ENCODE measurements around the gene NPAS3. TPM values are rescaled to one million over a fixed set of nuclear protein-coding genes. Genes with fewer than 3 reads are reported as not detected.

Gene NPAS3
- total RNA-seq, 1 experiment from 2014 or later: not detected

DNA sequence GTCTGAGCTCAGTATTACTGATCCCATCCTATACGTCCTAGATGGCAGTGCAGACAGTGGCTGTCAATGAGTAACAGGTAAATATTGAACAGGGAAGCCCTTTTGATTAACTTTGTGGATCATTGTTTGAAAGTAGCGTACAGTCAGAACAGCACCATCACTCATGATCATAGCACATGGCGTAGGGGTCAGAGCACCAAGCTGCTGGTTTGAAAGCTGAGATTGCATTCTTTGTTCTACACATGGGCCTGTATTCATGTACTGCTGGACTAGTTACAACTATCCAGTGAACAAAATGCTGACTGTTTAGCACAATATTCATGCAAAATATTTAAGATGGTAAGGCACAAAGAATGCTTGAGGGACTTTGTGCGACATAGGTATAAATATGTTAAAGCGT is 131.8 kb downstream of the NPAS3 start:
- TF ChIP-seq, protein P1, sequence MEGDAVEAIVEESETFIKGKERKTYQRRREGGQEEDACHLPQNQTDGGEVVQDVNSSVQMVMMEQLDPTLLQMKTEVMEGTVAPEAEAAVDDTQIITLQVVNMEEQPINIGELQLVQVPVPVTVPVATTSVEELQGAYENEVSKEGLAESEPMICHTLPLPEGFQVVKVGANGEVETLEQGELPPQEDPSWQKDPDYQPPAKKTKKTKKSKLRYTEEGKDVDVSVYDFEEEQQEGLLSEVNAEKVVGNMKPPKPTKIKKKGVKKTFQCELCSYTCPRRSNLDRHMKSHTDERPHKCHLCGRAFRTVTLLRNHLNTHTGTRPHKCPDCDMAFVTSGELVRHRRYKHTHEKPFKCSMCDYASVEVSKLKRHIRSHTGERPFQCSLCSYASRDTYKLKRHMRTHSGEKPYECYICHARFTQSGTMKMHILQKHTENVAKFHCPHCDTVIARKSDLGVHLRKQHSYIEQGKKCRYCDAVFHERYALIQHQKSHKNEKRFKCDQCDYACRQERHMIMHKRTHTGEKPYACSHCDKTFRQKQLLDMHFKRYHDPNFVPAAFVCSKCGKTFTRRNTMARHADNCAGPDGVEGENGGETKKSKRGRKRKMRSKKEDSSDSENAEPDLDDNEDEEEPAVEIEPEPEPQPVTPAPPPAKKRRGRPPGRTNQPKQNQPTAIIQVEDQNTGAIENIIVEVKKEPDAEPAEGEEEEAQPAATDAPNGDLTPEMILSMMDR (conservative IDR thresholded peaks at IDR 0.05): no peak
- no peak for TF ChIP-seq EZH2 (IDR thresholded peaks at IDR 0.05; ENCODE audit: low read depth)
- Histone ChIP-seq H3K27ac (no peak overlapping the region), H3K27me3 (ENCODE audit: insufficient read depth, low read depth) (no peaks in the 10 kb centered on the region), H3K4me1 (replicated peaks; ENCODE audit: insufficient read depth) (no peaks in the 10 kb centered on the region), H3K79me2 (ENCODE audit: low read depth) (no peaks in the 10 kb centered on the region), H2AFZ (no peak overlapping the region), H3F3A (ENCODE audit: insufficient read depth, low read depth) (no peaks in the 10 kb centered on the region), H3K4me2 (no peak overlapping the region), H3K36me3 (ENCODE audit: low read depth) (no peaks in the 10 kb centered on the region), H3K9me3 (ENCODE audit: insufficient read depth, low read depth) (no peaks in the 10 kb centered on the region), H3K4me3 (no peak overlapping the region), H3K9me2 (ENCODE audit: insufficient read depth) (no peaks in the 10 kb centered on the region), H4K20me1 (ENCODE audit: insufficient read depth) (no peaks in the 10 kb centered on the region)
- POLR2A ChIA-PET (ENCODE audit: unreplicated experiment): no interaction called here
- DNase-seq: no peak
- intact Hi-C loops (cut with micrococcal nuclease; ENCODE audit: unreplicated experiment): no loop called here
- no TSS peak for BruUV-seq (replicated peaks)
- CTCF ChIA-PET: no interaction called here

DNA sequence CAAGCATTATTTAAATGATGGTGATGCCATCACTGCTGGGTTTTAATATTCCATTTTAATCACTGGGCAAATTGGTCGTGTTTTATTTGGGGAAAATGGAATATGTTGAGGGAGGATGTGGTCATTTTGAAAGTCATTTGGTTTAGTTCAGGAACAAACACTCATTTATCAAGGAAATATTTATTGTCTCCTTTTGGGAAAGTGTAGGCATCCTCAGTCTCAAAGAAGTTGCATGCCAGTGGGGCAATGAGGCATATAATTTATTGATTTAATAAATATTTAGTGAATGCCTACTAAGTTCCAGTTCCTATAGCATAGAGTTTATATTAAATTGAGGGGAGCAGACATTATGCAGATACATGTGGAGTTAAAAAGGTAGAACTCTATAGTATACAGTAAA is 134.3 kb downstream of the NPAS3 start:
- DNase-seq: no peak
- Histone ChIP-seq H3F3A (ENCODE audit: insufficient read depth, low read depth) (no peaks in the 10 kb centered on the region), H2AFZ (no peak overlapping the region), H4K20me1 (ENCODE audit: insufficient read depth) (no peaks in the 10 kb centered on the region), H3K27me3 (ENCODE audit: insufficient read depth, low read depth) (no peaks in the 10 kb centered on the region), H3K27ac (no peak overlapping the region), H3K9me3 (ENCODE audit: insufficient read depth, low read depth) (no peaks in the 10 kb centered on the region), H3K36me3 (ENCODE audit: low read depth) (no peaks in the 10 kb centered on the region), H3K4me1 (replicated peaks; ENCODE audit: insufficient read depth) (no peaks in the 10 kb centered on the region), H3K4me3 (no peak overlapping the region), H3K4me2 (no peak overlapping the region), H3K79me2 (ENCODE audit: low read depth) (no peaks in the 10 kb centered on the region), H3K9me2 (ENCODE audit: insufficient read depth) (no peaks in the 10 kb centered on the region)
- intact Hi-C loops (cut with micrococcal nuclease; ENCODE audit: unreplicated experiment): no loop called here
- ChIA-PET POLR2A (ENCODE audit: unreplicated experiment) (no interaction called here), CTCF (no interaction called here)
- no TSS peak for BruUV-seq (replicated peaks)
- TF ChIP-seq EZH2 (IDR thresholded peaks at IDR 0.05; ENCODE audit: low read depth): no peak
- TF ChIP-seq, protein P1 (conservative IDR thresholded peaks at IDR 0.05): no peak

- intact Hi-C loops (cut with micrococcal nuclease; ENCODE audit: unreplicated experiment): no loop called here
- Histone ChIP-seq H3F3A (ENCODE audit: insufficient read depth, low read depth) (no peaks in the 10 kb centered on the region), H3K27me3 (ENCODE audit: insufficient read depth, low read depth) (no peaks in the 10 kb centered on the region), H4K20me1 (ENCODE audit: insufficient read depth) (no peaks in the 10 kb centered on the region), H3K9me2 (ENCODE audit: insufficient read depth) (no peaks in the 10 kb centered on the region), H3K36me3 (ENCODE audit: low read depth) (no peaks in the 10 kb centered on the region), H2AFZ (no peak overlapping the region), H3K4me1 (replicated peaks; ENCODE audit: insufficient read depth) (no peaks in the 10 kb centered on the region), H3K27ac (no peak overlapping the region), H3K4me3 (no peak overlapping the region), H3K4me2 (no peak overlapping the region), H3K79me2 (ENCODE audit: low read depth) (no peaks in the 10 kb centered on the region), H3K9me3 (ENCODE audit: insufficient read depth, low read depth) (no peaks in the 10 kb centered on the region)
- TF ChIP-seq, protein P1 (conservative IDR thresholded peaks at IDR 0.05): no peak
- no peak for TF ChIP-seq EZH2 (IDR thresholded peaks at IDR 0.05; ENCODE audit: low read depth)
- ChIA-PET CTCF (no interaction called here), POLR2A (ENCODE audit: unreplicated experiment) (no interaction called here)
- no peak for DNase-seq
- BruUV-seq (replicated peaks): no TSS peak
Observed at GRCh38 chr14:33081259-33081658, 142.6 kb downstream of the NPAS3 start.
